Esophagus squamous epithelium (tissue), 4 donors: ENCODE data around the gene DNTTIP2.

Experiments
- CTCF ChIP-seq, 6 experiments: fragments of 450-650 bp in 4 of 6; fragments of 200-600 bp in 2 of 6; sonication (generic) in 2 of 6; IDR thresholded peaks; one replicate each; pipeline ENCODE4 v1.5.1; 2016 to 2019; ENCODE audit warnings: antibody characterized with exemption in 6 of 6, mild to moderate bottlenecking in 4 of 6, moderate library complexity in 4 of 6
- POLR2A ChIP-seq, 4 donors: fragments of 450-650 bp; IDR thresholded peaks; one replicate each; pipeline ENCODE4 v1.6.1; 2017; ENCODE audit warnings: antibody characterized with exemption in 4 of 4, mild to moderate bottlenecking in 4 of 4, moderate library complexity in 3 of 4

DNA sequence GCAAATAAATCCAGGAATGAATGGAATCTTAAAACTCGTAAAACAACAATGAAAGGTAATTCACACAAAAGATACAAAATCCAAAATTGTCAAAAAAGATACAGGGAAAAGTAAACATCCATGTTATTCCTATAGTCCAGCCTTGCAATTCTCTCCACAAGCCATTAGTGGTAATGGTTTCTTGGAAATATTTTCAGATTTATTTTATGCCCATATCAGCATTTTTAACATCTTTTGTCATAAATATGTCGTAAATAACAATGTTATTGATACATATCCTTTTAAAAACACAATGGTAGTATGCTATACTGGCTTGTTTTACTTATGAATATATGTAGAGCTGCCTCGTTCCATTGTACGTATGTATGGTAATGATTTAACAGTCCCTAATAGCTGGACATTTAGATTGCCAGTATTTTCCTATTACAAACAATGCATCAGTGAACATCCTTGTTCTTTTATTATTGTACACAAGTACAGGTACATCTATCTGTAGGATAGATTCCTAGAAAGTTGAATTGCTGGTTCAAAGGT, 30.6 kb downstream of the DNTTIP2 start:
- TF ChIP-seq CTCF (IDR thresholded peaks at IDR 0.05) (no peak), POLR2A (IDR thresholded peaks at IDR 0.05) (no peak)
